Fibroblast of gingiva (primary cell): ENCODE measurements around the gene RPP21.

Experiments
- DNase-seq: peaks from one replicate; pipeline ENCODE4 v3.0.0-alpha.2; 2011; ENCODE audit warnings: low read depth

Gene RPP21

DNA sequence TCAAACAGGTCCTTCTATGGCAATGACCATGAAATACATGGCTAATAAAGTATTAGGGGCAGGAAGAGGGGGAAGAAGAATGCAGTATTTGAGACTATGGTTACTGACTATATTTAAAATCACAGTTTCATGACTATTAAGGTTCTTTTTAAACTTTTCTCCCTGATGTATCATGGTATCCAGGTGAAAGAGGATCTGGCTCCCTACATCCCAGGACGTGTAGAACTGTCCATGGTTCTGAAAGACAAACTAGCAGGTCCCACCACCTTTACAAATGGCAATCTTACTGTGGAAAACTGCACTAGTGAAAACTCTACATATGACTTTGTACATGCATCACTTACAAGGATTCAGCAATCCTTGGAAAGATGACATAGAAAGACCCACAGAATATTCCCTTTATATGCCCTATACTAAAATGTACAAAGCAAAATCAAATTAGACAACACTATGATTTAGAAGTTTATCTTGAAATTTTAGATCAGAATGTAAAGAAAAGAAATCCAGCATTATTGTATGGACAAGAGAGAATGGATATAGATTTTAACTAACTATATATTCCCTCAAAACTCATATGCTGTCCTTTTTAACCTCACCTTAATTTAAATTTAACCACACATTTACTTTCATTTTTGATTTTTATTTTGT is 33.5 kb downstream of the RPP21 start:
- no peak for DNase-seq

DNA sequence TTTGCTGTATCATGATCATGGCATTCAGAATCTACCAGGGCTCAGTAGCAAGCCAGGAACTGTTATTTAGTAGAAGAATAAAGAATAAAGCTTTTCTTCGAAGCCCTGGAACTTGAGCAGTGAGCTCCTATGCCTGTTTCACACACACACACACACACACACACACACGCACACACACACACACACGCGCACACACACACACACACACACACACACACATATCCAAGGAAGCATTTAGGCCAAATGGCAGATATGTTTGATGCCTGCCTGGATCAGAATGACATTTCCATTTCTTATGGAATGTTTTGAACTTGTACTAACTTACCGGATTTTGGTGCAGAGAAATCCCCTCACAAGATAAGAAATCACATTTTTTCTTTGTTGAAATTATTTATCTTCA is 35.5 kb downstream of the RPP21 start:
- no peak for DNase-seq

DNA sequence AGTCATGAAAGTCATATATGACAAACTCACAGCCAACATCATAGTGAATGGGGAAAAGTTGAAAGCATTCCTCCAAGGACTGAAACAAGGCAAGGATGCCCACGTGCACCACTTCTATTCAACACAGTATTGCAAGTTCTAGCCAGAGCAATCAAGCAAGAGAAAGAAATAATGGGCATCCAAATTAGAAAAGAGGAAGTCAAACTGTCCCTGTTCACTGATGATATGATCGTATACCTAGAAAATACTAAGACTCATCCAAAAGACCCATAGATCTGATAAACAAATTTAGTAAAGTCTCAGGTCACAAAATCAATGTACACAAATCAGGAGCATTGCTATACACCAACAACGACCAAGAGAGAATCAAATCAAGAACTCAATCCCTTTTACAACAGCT is 41.2 kb downstream of the RPP21 start:
- no peak for DNase-seq

DNA sequence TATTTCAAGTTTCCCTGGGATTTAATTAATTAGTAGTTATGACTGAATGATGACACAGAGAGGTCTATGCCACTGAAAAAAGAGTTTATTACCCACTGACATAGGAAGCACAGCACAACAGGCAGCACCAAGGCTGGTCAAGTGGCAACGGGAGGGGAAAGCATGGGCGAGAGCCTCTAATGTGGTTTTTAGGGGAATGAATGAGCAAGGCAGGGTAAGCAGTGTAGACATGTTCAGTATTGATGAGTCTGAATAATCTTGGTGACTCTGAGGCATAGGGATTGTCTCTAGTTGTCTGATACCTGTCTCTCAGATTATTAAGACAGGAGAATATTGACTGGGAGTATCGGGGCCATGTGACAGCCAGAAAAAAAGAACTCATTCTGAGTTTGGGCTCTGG is 46.3 kb downstream of the RPP21 start:
- DNase-seq = no peak

DNA sequence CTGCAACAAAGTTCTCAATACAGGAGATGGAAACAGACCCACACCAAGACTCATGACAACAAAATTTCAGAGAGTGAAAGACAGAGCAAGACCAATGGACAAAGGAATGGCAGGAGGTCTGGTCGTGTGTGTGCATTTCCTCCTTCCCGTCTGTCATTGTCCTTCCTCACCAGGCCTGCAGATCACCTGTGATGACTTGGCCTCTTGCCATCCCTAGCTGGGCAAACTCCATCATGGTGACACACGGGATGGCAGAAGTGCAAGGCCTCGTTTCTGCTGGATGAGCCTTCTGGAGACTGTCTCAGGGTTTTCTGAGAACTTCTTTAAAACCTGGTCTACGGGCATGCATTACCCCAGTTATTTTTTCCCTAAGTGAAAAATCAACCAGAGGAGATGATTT is 49.2 kb downstream of the RPP21 start:
- DNase-seq = no peak
